IPS DF 4.7 (cell line): ENCODE data around the gene MAST4.

Experiments used
- DNase-seq: peaks from one replicate; pipeline ENCODE4 v3.0.0-alpha.2; 2013; ENCODE audit warnings: low spot score; ENCODE audit errors: extremely low read depth

Gene MAST4

GRCh38 chr5:67037171-67037570 lies 441.0 kb downstream of the MAST4 start:
- DNase-seq: no peak

- no peak for DNase-seq
These were observed 442.8 kb downstream of the MAST4 start for GRCh38 chr5:67038817-67039603.

GRCh38 chr5:67042176-67043003 lies 446.2 kb downstream of the MAST4 start:
- no peak for DNase-seq

- DNase-seq: no peak
These were observed 447.8 kb downstream of the MAST4 start for GRCh38 chr5:67043796-67044511.

GRCh38 chr5:67045816-67046740 lies 449.9 kb downstream of the MAST4 start:
- DNase-seq: no peak

- no peak for DNase-seq
These were observed 451.0 kb downstream of the MAST4 start for GRCh38 chr5:67047160-67047559.

GRCh38 chr5:67047616-67048015 lies 451.4 kb downstream of the MAST4 start:
- no peak for DNase-seq

GRCh38 chr5:67050125-67050524 lies 453.9 kb downstream of the MAST4 start:
- no peak for DNase-seq

- DNase-seq: no peak
These were observed 454.4 kb downstream of the MAST4 start for GRCh38 chr5:67050635-67051034.

- no peak for DNase-seq
These were observed 455.0 kb downstream of the MAST4 start for GRCh38 chr5:67051164-67051563.

- no peak for DNase-seq
These were observed 455.8 kb downstream of the MAST4 start for GRCh38 chr5:67052034-67052433.

- DNase-seq: no peak
These were observed 457.0 kb downstream of the MAST4 start for GRCh38 chr5:67053229-67053628.

- DNase-seq: peak; percentile 30
These were observed 463.0 kb downstream of the MAST4 start for GRCh38 chr5:67058998-67059743.

- DNase-seq: no peak
These were observed 463.7 kb downstream of the MAST4 start for GRCh38 chr5:67059744-67060490.

- DNase-seq: no peak
These were observed 465.3 kb downstream of the MAST4 start for GRCh38 chr5:67061511-67061910.

GRCh38 chr5:67063055-67063454 lies 466.9 kb downstream of the MAST4 start:
- no peak for DNase-seq

GRCh38 chr5:67063791-67064190 lies 467.6 kb downstream of the MAST4 start:
- DNase-seq: no peak

GRCh38 chr5:67065237-67065636 lies 469.0 kb downstream of the MAST4 start:
- no peak for DNase-seq

GRCh38 chr5:67065696-67066095 lies 469.5 kb downstream of the MAST4 start:
- DNase-seq: no peak
